Fibroblast of pulmonary artery (primary cell): ENCODE measurements around the gene PEMT.

ENCODE experiments used
- DNase-seq: peaks from one replicate; pipeline ENCODE4 v3.0.0-alpha.2; 2010; ENCODE audit warnings: low read depth
- H3K4me3 ChIP-seq: replicated peaks from 2 replicates; pipeline ENCODE4 v1.5.1; 2011; ENCODE audit warnings: low read depth, mild to moderate bottlenecking, control low read depth, low read length, moderate library complexity
- TF ChIP-seq, protein P1 (sequence below): IDR thresholded peaks from 2 replicates; pipeline ENCODE4 v1.5.1; 2011; ENCODE audit warnings: mild to moderate bottlenecking, control low read depth, low read length, inconsistent platforms; ENCODE audit errors: missing control alignments

The PEMT gene

GRCh38 chr17:17526369-17526768 lies 65.1 kb downstream of the PEMT start:
- TF ChIP-seq, protein P1, sequence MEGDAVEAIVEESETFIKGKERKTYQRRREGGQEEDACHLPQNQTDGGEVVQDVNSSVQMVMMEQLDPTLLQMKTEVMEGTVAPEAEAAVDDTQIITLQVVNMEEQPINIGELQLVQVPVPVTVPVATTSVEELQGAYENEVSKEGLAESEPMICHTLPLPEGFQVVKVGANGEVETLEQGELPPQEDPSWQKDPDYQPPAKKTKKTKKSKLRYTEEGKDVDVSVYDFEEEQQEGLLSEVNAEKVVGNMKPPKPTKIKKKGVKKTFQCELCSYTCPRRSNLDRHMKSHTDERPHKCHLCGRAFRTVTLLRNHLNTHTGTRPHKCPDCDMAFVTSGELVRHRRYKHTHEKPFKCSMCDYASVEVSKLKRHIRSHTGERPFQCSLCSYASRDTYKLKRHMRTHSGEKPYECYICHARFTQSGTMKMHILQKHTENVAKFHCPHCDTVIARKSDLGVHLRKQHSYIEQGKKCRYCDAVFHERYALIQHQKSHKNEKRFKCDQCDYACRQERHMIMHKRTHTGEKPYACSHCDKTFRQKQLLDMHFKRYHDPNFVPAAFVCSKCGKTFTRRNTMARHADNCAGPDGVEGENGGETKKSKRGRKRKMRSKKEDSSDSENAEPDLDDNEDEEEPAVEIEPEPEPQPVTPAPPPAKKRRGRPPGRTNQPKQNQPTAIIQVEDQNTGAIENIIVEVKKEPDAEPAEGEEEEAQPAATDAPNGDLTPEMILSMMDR = no peak
- H3K4me3 ChIP-seq = no peak overlapping the region
- DNase-seq = no peak

- no peak for DNase-seq
- TF ChIP-seq, protein P1 = no peak
These were observed 65.6 kb downstream of the PEMT start for GRCh38 chr17:17525956-17526355.

GRCh38 chr17:17525311-17525710 lies 66.2 kb downstream of the PEMT start:
- no peak overlapping the region for H3K4me3 ChIP-seq
- TF ChIP-seq, protein P1 = no peak
- no peak for DNase-seq

More at GRCh38 chr17:17525956-17526355, 65.6 kb downstream of the PEMT start:
- H3K4me3 ChIP-seq = no peak overlapping the region

- H3K4me3 ChIP-seq = no peak overlapping the region
- TF ChIP-seq, protein P1 = no peak
- DNase-seq = no peak
These were observed 67.6 kb downstream of the PEMT start for GRCh38 chr17:17523731-17524490.

DNA sequence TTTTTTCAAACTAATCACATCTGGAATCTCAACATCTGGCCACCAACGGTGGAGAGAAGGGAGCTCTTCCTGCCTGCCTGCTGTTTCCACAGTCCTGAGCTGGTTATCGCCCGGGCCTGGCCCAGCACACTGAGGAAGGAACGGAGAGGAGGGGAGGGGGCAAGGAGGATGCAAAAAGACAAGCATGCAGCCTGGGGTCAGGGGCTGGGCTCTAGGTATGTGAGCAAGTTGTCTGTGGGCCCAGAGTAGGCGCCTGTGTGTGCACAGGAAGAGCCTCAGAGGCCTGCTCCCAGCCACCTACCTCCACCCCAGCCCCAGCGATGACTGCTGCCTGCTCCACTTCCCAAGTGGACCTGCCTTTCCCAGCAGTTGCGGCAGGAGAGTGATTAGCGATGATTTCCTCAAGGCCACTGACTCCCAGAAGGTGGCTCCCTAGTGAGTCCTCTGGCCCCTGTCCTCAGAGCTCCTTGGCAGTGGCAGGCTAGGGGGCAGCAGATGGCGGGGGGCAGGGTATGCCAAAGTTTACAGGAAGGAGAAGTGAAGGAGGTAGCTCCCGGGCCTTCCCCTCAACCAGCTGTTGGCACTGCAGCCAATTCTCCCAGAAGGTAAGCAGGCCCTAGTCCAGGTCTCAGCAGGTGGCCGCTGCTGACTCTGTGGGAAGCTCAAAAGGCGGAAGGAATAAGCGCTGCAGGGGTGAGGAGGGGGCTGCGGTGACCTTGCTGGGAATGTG lies 68.3 kb downstream of the PEMT start:
- TF ChIP-seq, protein P1 = no peak
- H3K4me3 ChIP-seq = no peak overlapping the region
- DNase-seq = no peak

DNA sequence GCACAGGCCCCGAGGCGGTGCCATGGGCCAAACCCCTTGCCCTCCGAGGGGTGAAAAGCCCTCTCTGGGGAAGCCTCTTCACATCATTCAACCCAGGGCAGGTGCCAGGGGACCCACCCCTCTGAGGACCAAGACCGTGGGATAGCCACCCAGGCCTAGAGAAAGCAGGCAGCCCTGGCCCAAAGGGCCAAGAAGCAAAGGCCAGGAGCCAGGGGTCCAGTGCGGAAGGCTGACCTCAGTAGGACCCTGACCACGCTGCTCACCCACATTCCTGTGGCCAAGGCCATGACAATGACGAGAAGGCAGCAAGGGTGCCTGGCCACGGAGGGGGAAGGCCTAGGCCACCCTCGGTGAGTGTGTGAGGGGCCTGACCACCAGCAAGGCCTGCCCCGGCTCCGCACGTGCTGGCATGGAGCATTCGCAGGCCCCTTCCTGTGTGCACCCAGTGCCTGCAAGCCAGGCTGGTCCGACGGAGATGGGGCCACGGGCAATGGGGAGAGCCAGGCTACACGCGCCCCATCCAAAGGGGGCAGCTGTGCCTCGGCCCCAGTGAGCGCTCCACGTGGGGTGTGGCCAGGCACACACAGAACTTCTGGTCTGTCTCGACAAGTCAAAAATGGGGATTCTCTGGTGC lies 70.8 kb downstream of the PEMT start:
- TF ChIP-seq, protein P1 = no peak
- no peak overlapping the region for H3K4me3 ChIP-seq
- DNase-seq = no peak
